Natural killer cell (primary cell): ENCODE measurements around the gene MUCL3. TPM values are rescaled to one million over a fixed set of nuclear protein-coding genes. Genes with fewer than 3 reads are reported as not detected.

ENCODE experiments used
- ATAC-seq, 3 donors: fragments of 150-1000 bp in 2 of 3; fragments of 200-7000 bp in 1 of 3; cut with Tn5 transposase; 1 replicate in 1 of 3; 2 replicates in 2 of 3; pipeline ENCODE4 v1.10.0; 2021; ENCODE audit warnings: mild to moderate bottlenecking in 2 of 3, moderate library complexity in 2 of 3
- DNase-seq, 2 donors: peaks; one replicate each; pipeline versions ENCODE4 v3.0.0 to v3.0.0-alpha.2; 2013 to 2021; ENCODE audit warnings: mixed read lengths in 1 of 2
- H3K27ac ChIP-seq: one replicate; pipeline ENCODE4 v1.5.1; 2013; ENCODE audit warnings: mild to moderate bottlenecking, low read length
- H3K27me3 ChIP-seq: one replicate; pipeline ENCODE4 v1.6.1; 2013; ENCODE audit warnings: low read length; ENCODE audit not compliant: control insufficient read depth, insufficient read depth
- H3K36me3 ChIP-seq: one replicate; pipeline ENCODE4 v1.6.1; 2013; ENCODE audit warnings: low read length; ENCODE audit not compliant: control insufficient read depth, insufficient read depth
- H3K4me1 ChIP-seq: one replicate; pipeline ENCODE4 v1.6.1; 2013; ENCODE audit warnings: low read length; ENCODE audit not compliant: control insufficient read depth, insufficient read depth
- H3K4me3 ChIP-seq: one replicate; pipeline ENCODE4 v1.5.1; 2013; ENCODE audit warnings: low read length
- H3K9me3 ChIP-seq: one replicate; pipeline ENCODE4 v1.6.1; 2013; ENCODE audit warnings: low read length; ENCODE audit not compliant: control insufficient read depth, insufficient read depth
- H3K27ac Mint-ChIP-seq, 2 donors: one replicate each; pipeline ENCODE4 v1.8.0; 2022; ENCODE audit warnings: mild to moderate bottlenecking in 2 of 2, mixed read lengths in 2 of 2, moderate library complexity in 1 of 2
- H3K27me3 Mint-ChIP-seq, 2 donors: one replicate each; pipeline ENCODE4 v1.8.0; 2022; ENCODE audit warnings: low read depth in 2 of 2, mixed read lengths in 2 of 2
- H3K36me3 Mint-ChIP-seq: one replicate; pipeline ENCODE4 v1.8.0; 2022; ENCODE audit warnings: mixed read lengths
- H3K4me1 Mint-ChIP-seq, 2 donors: one replicate each; pipeline ENCODE4 v1.8.0; 2022; ENCODE audit warnings: mixed read lengths in 2 of 2
- H3K4me3 Mint-ChIP-seq: one replicate; pipeline ENCODE4 v1.8.0; 2022; ENCODE audit warnings: mild to moderate bottlenecking, moderate library complexity, mixed read lengths
- H3K9me3 Mint-ChIP-seq, 2 donors: one replicate each; pipeline ENCODE4 v1.8.0; 2022; ENCODE audit warnings: mixed read lengths in 2 of 2
- WGBS: methylation state at CpG from one replicate; pipeline ENCODE4 v1.1.7; 2013; ENCODE audit warnings: missing lambda C conversion rate; ENCODE audit not compliant: insufficient coverage; 5-methylcytosine and 5-hydroxymethylcytosine counted together
- intact Hi-C: fragments of 100-400 bp; cut with micrococcal nuclease; formaldehyde crosslinking; loops from one replicate; pipeline ENCODE4 v1.14.2; 2022
- total RNA-seq, 4 donors: library from RNA; stranded (reverse); fragments of 120-200 nt in 1 of 4; gene quantifications; one replicate each; pipeline versions ENCODE4 v1.2.3 to v1.2.4, GENCODE V29; 2013 to 2022
- TF ChIP-seq, protein P1 (sequence below): fragments of 200-600 bp; IDR thresholded peaks from one replicate; pipeline ENCODE4 v1.8.0; 2022; ENCODE audit warnings: antibody characterized with exemption

The MUCL3 gene
- total RNA-seq, 3 donors from 2014 or later (not counting 1 experiment from before 2014, with no cell fraction given): not detected

DNA sequence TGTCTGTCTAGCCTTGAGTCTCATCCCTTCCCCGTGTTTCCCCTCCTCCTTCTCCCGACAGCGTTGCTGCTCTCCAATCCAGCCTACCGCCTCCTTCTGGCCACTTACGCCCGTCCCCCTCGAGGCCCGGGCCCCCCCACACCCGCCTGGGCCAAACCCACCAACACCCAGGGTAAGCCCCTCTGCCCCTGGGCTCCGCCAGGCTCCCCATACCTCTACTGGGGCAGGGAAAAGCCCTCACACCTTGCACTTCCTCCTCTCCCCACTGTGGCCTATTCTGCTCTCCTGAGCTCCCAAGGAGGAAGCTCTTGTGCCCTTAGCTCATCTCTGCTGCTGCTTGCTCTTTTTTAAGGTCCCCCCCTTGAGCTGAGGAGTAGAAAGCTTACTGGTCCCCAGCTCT, 45.4 kb upstream of the MUCL3 start:
- no peaks in the 10 kb centered on the region for H3K36me3 Mint-ChIP-seq
- no peaks in the 10 kb centered on the region for H3K9me3 Mint-ChIP-seq
- Histone ChIP-seq H3K27me3 (no peaks in the 10 kb centered on the region), H3K4me3 (no peak overlapping the region), H3K27ac (no peak overlapping the region), H3K4me1 (no peaks in the 10 kb centered on the region), H3K36me3 (no peaks in the 10 kb centered on the region), H3K9me3 (no peaks in the 10 kb centered on the region)
- intact Hi-C loops: no loop called here
- no peak overlapping the region for H3K4me3 Mint-ChIP-seq
- WGBS: 83% methylated on average over 10 of the region's 10 CpGs
- no peaks in the 10 kb centered on the region for H3K4me1 Mint-ChIP-seq
- no peak for ATAC-seq
- peaks cover 0 to 14% of the 10 kb centered on the region in 2 donors for H3K27me3 Mint-ChIP-seq
- no peak for DNase-seq
- TF ChIP-seq, protein P1, sequence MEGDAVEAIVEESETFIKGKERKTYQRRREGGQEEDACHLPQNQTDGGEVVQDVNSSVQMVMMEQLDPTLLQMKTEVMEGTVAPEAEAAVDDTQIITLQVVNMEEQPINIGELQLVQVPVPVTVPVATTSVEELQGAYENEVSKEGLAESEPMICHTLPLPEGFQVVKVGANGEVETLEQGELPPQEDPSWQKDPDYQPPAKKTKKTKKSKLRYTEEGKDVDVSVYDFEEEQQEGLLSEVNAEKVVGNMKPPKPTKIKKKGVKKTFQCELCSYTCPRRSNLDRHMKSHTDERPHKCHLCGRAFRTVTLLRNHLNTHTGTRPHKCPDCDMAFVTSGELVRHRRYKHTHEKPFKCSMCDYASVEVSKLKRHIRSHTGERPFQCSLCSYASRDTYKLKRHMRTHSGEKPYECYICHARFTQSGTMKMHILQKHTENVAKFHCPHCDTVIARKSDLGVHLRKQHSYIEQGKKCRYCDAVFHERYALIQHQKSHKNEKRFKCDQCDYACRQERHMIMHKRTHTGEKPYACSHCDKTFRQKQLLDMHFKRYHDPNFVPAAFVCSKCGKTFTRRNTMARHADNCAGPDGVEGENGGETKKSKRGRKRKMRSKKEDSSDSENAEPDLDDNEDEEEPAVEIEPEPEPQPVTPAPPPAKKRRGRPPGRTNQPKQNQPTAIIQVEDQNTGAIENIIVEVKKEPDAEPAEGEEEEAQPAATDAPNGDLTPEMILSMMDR: no peak
- no peak overlapping the region for H3K27ac Mint-ChIP-seq

DNA sequence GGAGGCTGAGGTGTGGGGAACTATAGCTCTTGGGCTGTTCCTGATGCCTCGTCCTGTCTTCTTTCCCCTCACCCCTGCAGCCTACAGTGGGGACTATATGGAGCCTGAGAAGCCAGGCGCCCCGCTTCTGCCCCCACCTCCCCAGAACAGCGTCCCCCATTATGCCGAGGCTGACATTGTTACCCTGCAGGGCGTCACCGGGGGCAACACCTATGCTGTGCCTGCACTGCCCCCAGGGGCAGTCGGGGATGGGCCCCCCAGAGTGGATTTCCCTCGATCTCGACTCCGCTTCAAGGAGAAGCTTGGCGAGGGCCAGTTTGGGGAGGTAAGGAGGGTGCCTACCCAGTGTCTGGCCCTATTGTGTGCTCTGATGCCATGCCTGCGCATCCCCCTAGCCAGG, 44.2 kb upstream of the MUCL3 start:
- TF ChIP-seq, protein P1: no peak

DNA sequence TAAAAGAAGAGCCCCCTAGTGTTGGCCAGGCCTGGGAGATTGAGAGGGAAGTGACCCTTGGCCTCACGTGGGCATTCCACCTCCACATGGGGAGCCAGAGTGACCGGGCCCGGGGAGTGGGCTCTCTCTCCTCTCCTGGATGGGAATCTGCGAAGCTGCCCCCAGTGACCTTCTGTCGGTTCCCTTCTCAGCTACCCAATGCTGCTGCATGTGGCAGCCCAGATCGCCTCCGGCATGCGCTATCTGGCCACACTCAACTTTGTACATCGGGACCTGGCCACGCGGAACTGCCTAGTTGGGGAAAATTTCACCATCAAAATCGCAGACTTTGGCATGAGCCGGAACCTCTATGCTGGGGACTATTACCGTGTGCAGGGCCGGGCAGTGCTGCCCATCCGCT, 42.9 kb upstream of the MUCL3 start:
- Histone ChIP-seq H3K27ac (no peak overlapping the region), H3K9me3 (no peaks in the 10 kb centered on the region), H3K27me3 (no peaks in the 10 kb centered on the region), H3K4me3 (no peak overlapping the region), H3K4me1 (no peaks in the 10 kb centered on the region), H3K36me3 (no peaks in the 10 kb centered on the region)
- DNase-seq (no peak), ATAC-seq (no peak)
- H3K9me3 Mint-ChIP-seq: no peaks in the 10 kb centered on the region
- no peaks in the 10 kb centered on the region for H3K4me1 Mint-ChIP-seq
- no peak overlapping the region for H3K4me3 Mint-ChIP-seq
- TF ChIP-seq, protein P1: no peak
- 96% methylated on average over 16 of the region's 16 CpGs for WGBS
- no peaks in the 10 kb centered on the region for H3K36me3 Mint-ChIP-seq
- H3K27ac Mint-ChIP-seq: no peak overlapping the region
- intact Hi-C loops: no loop called here
- H3K27me3 Mint-ChIP-seq: peaks cover 0 to 17% of the 10 kb centered on the region in 2 donors

More for the DNA sequence above, 44.2 kb upstream of the MUCL3 start:
- no peaks in the 10 kb centered on the region for H3K4me1 Mint-ChIP-seq
- no peaks in the 10 kb centered on the region for H3K9me3 Mint-ChIP-seq
- intact Hi-C loops: no loop called here
- H3K27ac ChIP-seq: no peak overlapping the region
- no peak for DNase-seq
- ATAC-seq: no peak
- H3K4me3 Mint-ChIP-seq: no peak overlapping the region
- no peaks in the 10 kb centered on the region for H3K36me3 ChIP-seq
- H3K4me1 ChIP-seq: no peaks in the 10 kb centered on the region
- no peak overlapping the region for H3K27ac Mint-ChIP-seq
- no peaks in the 10 kb centered on the region for H3K36me3 Mint-ChIP-seq
- no peaks in the 10 kb centered on the region for H3K27me3 ChIP-seq
- no peak overlapping the region for H3K4me3 ChIP-seq
- WGBS: 93% methylated on average over 13 of the region's 13 CpGs
- H3K27me3 Mint-ChIP-seq: peaks cover 0 to 14% of the 10 kb centered on the region in 2 donors
- no peaks in the 10 kb centered on the region for H3K9me3 ChIP-seq

DNA sequence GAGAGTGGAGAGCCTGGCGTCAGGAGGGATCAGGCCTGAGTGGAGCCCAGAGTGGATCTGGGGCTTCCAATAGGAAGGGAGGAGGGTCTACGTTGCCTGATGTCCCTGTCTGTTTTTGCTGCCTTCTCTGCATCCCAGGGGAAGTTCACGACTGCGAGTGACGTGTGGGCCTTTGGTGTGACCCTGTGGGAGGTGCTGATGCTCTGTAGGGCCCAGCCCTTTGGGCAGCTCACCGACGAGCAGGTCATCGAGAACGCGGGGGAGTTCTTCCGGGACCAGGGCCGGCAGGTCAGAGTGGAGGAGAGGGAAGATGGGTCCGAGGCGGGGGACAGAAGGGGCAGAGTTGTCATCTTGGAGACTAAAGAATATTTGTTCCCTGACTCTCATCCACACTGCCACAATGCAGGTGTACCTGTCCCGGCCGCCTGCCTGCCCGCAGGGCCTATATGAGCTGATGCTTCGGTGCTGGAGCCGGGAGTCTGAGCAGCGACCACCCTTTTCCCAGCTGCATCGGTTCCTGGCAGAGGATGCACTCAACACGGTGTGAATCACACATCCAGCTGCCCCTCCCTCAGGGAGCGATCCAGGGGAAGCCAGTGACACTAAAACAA, 41.9 kb upstream of the MUCL3 start:
- Histone ChIP-seq H3K36me3 (no peaks in the 10 kb centered on the region), H3K4me3 (no peak overlapping the region), H3K27ac (no peak overlapping the region), H3K9me3 (no peaks in the 10 kb centered on the region), H3K27me3 (no peaks in the 10 kb centered on the region), H3K4me1 (no peaks in the 10 kb centered on the region)
- Mint-ChIP-seq H3K9me3 (no peaks in the 10 kb centered on the region), H3K4me1 (no peaks in the 10 kb centered on the region), H3K27me3 (peaks cover 0 to 16% of the 10 kb centered on the region in 2 donors), H3K27ac (no peak overlapping the region), H3K4me3 (no peak overlapping the region), H3K36me3 (no peaks in the 10 kb centered on the region)
- intact Hi-C loops: no loop called here
- WGBS: 93% methylated on average over 23 of the region's 23 CpGs
- TF ChIP-seq, protein P1: no peak
- ATAC-seq (no peak), DNase-seq (no peak)
